ENCODE measurements around the gene PXK. TPM values are rescaled to one million over a fixed set of nuclear protein-coding genes. Genes with fewer than 3 reads are reported as not detected.

The PXK gene
- total RNA-seq, 3 donors from 2014 or later = 30.3 to 36.1 (median 34.6) TPM

DNA sequence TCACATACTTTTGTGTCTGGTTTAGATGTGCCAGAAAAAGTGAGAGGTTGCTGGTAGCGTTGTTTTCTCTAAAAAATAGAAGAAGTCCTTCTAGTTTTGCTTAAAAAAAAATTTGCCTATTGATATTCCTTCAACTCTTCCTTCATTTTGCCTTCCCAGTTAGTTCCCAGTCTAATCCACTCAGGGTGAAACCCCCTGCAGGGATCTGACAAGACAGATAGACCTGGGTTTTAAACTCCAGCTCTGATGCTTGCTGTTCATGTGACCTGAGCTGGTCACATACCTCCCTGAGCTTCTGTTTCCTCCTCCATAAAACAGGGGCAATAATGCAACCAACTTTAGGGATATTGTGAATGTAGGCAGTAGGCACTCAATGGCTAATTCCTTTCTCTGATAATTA, 140.6 kb downstream of the PXK start:
- intact Hi-C loops (cut with DNase I; ENCODE audit: low total_unique reads) = no loop called here
- TF ChIP-seq POLR2A (IDR thresholded peaks at IDR 0.05) (no peak), POLR2AphosphoS5 (IDR thresholded peaks at IDR 0.05) (no peak)
- TF ChIP-seq, protein P1, sequence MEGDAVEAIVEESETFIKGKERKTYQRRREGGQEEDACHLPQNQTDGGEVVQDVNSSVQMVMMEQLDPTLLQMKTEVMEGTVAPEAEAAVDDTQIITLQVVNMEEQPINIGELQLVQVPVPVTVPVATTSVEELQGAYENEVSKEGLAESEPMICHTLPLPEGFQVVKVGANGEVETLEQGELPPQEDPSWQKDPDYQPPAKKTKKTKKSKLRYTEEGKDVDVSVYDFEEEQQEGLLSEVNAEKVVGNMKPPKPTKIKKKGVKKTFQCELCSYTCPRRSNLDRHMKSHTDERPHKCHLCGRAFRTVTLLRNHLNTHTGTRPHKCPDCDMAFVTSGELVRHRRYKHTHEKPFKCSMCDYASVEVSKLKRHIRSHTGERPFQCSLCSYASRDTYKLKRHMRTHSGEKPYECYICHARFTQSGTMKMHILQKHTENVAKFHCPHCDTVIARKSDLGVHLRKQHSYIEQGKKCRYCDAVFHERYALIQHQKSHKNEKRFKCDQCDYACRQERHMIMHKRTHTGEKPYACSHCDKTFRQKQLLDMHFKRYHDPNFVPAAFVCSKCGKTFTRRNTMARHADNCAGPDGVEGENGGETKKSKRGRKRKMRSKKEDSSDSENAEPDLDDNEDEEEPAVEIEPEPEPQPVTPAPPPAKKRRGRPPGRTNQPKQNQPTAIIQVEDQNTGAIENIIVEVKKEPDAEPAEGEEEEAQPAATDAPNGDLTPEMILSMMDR (IDR thresholded peaks at IDR 0.05) = no peak
- no peak for DNase-seq (ENCODE audit: low spot score in 2 of 2)
- H3K9me3 ChIP-seq = no peaks in the 10 kb centered on the region
- H3K4me3 ChIP-seq = no peak overlapping the region
- H3K4me1 ChIP-seq = no peaks in the 10 kb centered on the region
- no peak overlapping the region for H3K27ac ChIP-seq
- H3K27me3 ChIP-seq = no peaks in the 10 kb centered on the region
- H3K36me3 ChIP-seq = no peaks in the 10 kb centered on the region

DNA sequence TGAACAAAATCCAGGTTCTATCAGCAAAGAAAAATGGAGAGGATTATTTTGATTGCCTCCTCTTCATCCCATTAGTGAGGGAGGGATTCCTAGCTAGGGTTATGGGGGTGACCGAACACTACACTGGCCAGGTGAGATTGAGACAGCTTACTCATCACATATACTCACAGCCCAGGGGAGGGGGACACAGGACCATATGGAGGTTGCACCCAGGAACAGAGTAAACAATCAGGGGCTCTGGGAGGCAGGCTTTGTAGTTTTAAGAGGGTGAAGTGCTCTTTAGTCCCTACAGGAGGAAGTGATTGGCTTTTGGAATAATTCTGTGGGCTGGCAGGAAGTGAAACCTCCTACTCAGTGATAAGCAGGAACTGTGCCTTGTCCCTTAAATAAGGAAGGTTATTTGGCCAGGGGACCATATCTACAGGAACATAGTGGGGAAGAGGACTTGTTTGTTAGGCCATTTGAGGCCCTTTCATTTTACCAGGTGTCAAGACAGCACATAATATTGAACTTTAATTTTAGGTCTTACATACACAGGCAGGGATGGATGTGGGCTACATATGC, 141.7 kb downstream of the PXK start:
- H3K4me1 ChIP-seq = no peaks in the 10 kb centered on the region
- intact Hi-C loops (cut with DNase I; ENCODE audit: low total_unique reads) = no loop called here
- no peaks in the 10 kb centered on the region for H3K27me3 ChIP-seq
- TF ChIP-seq, protein P1 (IDR thresholded peaks at IDR 0.05) = no peak
- TF ChIP-seq POLR2AphosphoS5 (IDR thresholded peaks at IDR 0.05) (no peak), POLR2A (IDR thresholded peaks at IDR 0.05) (no peak)
- H3K27ac ChIP-seq = no peak overlapping the region
- DNase-seq (ENCODE audit: low spot score in 2 of 2) = no peak
- H3K36me3 ChIP-seq = no peaks in the 10 kb centered on the region
- H3K4me3 ChIP-seq = no peak overlapping the region
- H3K9me3 ChIP-seq = no peaks in the 10 kb centered on the region

DNA sequence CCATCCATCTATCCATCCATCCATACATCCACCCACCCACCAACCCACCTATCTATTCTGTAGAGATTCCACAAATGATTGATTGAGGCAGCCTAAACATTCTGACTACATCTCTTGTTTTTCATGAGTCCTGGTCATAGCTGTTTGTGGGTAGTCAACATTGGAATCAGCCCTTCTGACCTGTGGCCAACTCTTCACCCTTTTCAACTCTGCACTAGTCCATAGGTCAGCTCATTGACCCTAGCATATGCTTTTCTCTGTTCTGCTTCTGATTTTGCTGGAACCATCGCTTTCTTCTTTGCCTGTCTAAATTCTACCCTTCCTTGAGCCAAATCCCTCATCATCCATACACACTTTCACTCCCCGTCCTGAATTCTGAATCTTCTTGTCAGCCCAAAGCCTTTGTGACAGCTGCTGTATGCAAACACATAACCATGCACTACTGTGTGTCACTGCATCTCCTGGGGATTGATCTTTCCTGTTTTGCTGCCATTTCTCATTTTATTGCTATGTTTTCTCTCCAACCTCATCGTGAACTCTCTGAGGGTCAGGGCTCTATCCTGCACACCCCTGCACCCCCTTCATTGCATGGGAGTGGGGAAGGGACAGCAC, 142.4 kb downstream of the PXK start:
- Histone ChIP-seq H3K27me3 (no peaks in the 10 kb centered on the region), H3K9me3 (no peaks in the 10 kb centered on the region), H3K4me1 (no peaks in the 10 kb centered on the region), H3K27ac (no peak overlapping the region), H3K4me3 (no peak overlapping the region), H3K36me3 (no peaks in the 10 kb centered on the region)
- intact Hi-C loops (cut with DNase I; ENCODE audit: low total_unique reads) = no loop called here
- TF ChIP-seq POLR2A (IDR thresholded peaks at IDR 0.05) = no peak
- TF ChIP-seq, protein P1 (IDR thresholded peaks at IDR 0.05) = no peak
- no peak for TF ChIP-seq POLR2AphosphoS5 (IDR thresholded peaks at IDR 0.05)
- DNase-seq (ENCODE audit: low spot score in 2 of 2) = no peak

Other genes with a start within 250 kb of the PXK start
- gene DNASE1L3, start 121.9 kb upstream of the PXK start, total RNA-seq = 1 to 10 TPM in 2 of 3 donors, under 1 TPM in 1; 0.44 to 9.2 (median 5.6) TPM
- gene ABHD6, start 95.1 kb upstream of the PXK start, total RNA-seq = 10 to 100 TPM; 10.2 to 22.2 (median 13.4) TPM
- gene RPP14, start 26.6 kb upstream of the PXK start, total RNA-seq = 10 to 100 TPM in 2 of 3 donors, 1 to 10 TPM in 1; 6.2 to 11.0 (median 10.8) TPM
- gene HTD2, start 26.4 kb upstream of the PXK start, total RNA-seq = 10 to 100 TPM; 10.6 to 19.6 (median 11.1) TPM
- gene PDHB, start 100.9 kb downstream of the PXK start, total RNA-seq = 10 to 100 TPM; 56.0 to 68.2 (median 57.1) TPM
- gene KCTD6, start 159.2 kb downstream of the PXK start, total RNA-seq = 10 to 100 TPM; 15.4 to 30.7 (median 16.3) TPM
- 10 to 100 TPM; 12.1 to 31.5 (median 17.6) TPM for gene ACOX2, start 204.3 kb downstream of the PXK start, total RNA-seq
- 10 to 100 TPM; 17.7 to 64.5 (median 31.9) TPM for gene FAM107A, start 244.5 kb downstream of the PXK start, total RNA-seq